ENCODE measurements around the gene UBN2.

GRCh38 chr7:139242741-139243281 is 11.8 kb downstream of the UBN2 start:
- TF ChIP-seq CTCF (tag by site-specific recombination; IDR thresholded peaks at IDR 0.05): no peak
- no peak for TF ChIP-seq ZNF580 (tag by site-specific recombination; IDR thresholded peaks at IDR 0.05)
- no peak for TF ChIP-seq ZNF274 (IDR thresholded peaks at IDR 0.05; ENCODE audit: low read length)
- no peak for TF ChIP-seq ZNF274 (tag by site-specific recombination; IDR thresholded peaks at IDR 0.05; ENCODE audit: borderline replicate concordance)
